ENCODE measurements around the gene TMPRSS11B.
"Not testable (repeated sequence)": the region's sequence is repeated elsewhere in the genome, so short reads cannot be mapped to it uniquely, and the experiment has no call there.

The TMPRSS11B gene

GRCh38 chr4:68245594-68245993, at the start of gene TMPRSS11B:
TSS of gene TMPRSS11B (minus strand) at chr4:68245694. CDS start at chr4:68245558, 136 bp downstream.
- no peak for DNase-seq (ENCODE audit: low spot score)

- no peak for DNase-seq (ENCODE audit: low spot score)
These were observed 45.8 kb upstream of the TMPRSS11B start for GRCh38 chr4:68291256-68291655.

- no peak for DNase-seq (ENCODE audit: low spot score)
These were observed 42.9 kb upstream of the TMPRSS11B start for GRCh38 chr4:68288393-68288740.

DNA sequence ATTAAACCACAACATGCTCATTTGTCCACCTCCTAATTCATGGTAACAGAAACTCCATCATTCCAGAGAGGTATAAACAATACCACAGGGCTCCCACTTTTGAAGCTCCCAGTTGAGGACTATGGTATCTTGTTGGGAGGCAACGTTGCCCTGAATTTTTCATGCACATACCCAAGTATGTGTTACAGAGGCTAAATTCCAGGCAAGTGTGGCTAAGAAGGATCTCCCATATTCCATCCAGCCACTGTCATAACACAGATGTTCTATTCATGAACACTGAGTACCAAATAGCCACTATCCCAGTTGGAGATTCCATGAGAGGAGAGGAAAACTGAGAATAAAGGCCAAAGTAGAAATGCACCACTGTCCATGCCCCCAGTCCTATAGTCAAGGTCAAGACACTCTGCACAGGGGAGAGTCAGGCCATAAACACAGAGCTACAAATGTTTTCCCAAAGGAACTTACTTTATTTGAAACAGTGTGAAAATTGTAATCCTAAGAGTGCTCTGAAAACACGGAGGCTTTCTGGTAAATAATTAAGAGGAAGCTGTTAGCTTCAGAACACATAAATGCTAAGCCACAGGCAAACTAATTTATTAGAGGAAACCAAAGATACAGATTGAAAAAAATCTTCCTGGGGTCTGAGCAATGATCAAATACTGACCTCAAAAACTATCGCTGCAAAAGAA, 42.4 kb upstream of the TMPRSS11B start:
- no peak for DNase-seq (ENCODE audit: low spot score)

DNA sequence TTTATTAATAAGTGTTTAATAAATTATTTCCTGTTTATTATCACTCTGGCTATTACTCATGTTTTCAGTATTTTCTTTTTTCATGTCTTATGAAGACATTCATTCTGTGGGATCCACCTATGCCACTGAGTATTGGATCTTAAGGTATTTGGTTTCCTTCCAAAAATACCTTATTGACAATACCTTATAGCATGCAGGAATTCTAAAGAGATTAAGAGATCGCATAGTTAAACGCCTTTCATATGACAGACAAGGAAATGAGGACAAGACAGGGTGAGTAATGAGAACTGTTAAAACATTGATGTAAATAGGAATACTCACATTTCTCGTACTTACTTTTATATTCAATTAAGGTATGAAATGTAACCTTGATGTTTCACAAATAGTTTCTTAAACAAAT, 38.2 kb upstream of the TMPRSS11B start:
- no peak for DNase-seq (ENCODE audit: low spot score)

DNA sequence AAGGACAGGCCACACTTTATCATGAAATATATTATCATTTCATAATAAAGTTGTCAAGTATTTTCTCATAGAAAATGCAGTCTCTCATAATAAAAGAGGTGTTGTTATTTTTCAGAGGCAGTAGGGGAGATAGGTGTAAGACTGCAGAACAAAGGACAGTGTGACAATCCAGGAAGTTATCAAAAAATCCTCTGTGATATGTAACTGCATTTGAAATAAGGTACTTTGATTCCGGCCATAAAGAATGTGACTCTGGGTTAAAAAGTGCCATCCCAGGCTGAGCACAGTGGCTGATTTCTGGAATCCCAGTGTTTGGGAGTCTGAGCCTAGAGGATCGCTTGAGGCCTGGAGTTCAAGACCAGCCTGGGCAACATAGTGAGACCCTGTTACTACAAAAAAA, 37.6 kb upstream of the TMPRSS11B start:
- no peak for DNase-seq (ENCODE audit: low spot score)

GRCh38 chr4:68281796-68282740, 36.6 kb upstream of the TMPRSS11B start:
- not testable (repeated sequence) for DNase-seq (ENCODE audit: low spot score)

DNA sequence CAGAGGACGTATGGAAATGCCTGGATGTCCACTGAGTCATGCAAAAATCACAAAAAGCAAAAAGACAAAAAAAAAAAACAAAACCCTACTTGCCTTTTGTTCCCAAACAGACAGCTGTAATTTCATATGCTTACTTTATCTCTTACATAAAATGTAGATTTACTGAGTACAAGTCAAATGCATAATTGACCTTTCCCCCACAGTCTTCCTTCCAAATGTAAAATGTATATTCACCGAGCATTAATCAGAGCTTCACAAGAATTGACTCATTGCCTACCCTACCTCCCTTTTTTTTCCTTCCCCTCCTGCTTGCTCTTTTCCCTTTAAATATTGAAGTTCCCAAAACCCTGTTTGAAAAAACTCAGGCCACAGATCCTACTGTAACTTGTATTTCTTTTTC, 32.5 kb upstream of the TMPRSS11B start:
- no peak for DNase-seq (ENCODE audit: low spot score)

GRCh38 chr4:68277627-68278026, 32.1 kb upstream of the TMPRSS11B start:
- DNase-seq (ENCODE audit: low spot score) = no peak

DNA sequence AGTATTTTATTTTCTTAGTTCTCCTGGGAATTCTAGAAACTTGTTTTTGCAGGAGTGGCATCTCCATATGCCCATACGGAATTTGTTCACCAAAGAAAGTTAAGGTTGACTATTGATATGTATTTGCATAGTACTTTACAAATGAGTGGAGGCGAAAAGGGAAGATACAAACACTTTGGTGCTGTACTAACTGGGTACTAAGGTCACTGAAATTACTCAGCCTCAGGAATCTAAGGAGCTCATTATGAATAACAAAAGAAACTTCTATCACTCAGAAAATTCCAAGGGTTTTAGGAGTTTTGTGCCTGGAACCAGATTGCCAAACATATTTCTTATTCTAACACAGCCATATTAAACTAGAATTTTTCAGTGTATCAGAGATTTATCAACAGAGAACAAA, 27.4 kb upstream of the TMPRSS11B start:
- no peak for DNase-seq (ENCODE audit: low spot score)

DNA sequence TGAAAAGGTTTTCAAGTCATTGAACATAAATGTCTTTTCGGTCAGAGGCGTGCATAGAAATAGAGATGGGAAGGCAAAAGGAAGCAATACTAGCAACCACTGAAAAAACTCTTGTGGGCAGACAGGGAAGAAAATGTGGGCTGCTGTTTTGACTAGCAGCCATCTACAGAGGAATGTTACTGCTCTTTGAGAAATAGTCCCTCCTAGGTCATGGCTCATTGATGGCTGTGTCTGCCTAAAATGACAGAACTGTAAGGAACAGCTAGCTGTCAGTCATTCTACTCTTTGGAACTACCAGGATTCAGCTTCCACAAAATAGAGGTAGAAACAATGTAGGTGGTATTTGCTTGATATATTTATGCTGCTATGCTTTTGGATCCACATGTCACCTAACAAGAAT, 26.9 kb upstream of the TMPRSS11B start:
- no peak for DNase-seq (ENCODE audit: low spot score)

DNA sequence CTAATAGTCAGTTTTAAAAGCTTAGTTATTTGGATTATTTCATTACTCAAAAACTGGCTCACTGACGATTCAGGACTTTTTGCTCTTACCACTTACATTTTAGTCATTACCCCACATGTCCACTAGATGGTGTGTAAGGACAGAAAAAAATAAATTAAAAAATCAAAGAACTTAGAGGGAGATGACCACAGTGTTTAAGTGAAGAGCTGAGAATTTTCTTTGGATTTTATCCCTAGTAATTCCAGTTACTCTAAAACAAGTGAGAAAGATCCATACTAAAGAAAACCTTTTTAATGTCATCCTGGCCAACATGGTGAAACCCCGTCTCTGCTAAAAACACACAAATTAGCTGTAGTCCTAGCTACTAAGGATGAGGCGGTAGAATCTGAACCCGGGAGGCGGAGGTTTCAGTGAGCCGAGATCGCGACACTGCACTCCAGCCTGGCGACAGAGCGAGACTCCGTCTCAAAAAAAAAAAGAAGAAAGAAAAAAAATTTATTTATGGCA, 26.4 kb upstream of the TMPRSS11B start:
- peak; percentile 36 for DNase-seq (ENCODE audit: low spot score)

- no peak for DNase-seq (ENCODE audit: low spot score)
These were observed 22.0 kb upstream of the TMPRSS11B start for GRCh38 chr4:68267433-68267944.

DNA sequence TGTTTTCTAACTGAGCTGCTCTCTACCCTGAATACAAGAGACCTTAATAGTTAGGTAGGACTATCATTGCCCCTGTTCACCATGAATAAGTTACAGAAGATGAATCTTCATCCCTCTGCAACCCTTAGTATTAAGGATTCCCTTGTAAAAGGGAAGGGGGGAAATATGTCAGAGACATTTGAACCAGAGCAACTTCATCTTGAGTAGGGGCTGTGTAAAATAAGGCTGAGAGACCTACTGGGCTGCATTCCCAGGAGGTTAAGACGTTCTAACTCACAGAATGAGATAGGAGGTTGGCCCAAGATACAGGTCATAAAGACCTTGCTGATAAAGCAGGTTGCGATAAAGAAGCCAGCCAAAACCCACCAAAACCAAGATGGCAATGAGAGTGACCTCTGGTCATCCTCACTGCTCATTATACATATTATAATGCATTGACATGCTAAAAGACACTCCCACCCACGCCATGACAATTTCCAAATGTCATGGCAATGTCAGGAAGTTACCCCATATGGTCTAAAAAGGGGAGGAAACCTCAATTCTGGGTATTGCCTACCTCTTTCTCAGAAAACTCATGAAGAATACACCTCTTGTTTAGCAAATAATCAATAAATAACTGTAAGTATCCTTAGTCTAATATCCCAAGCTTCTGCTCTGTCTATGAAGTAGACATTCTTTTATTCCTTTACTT, 19.5 kb upstream of the TMPRSS11B start:
- no peak for DNase-seq (ENCODE audit: low spot score)

DNA sequence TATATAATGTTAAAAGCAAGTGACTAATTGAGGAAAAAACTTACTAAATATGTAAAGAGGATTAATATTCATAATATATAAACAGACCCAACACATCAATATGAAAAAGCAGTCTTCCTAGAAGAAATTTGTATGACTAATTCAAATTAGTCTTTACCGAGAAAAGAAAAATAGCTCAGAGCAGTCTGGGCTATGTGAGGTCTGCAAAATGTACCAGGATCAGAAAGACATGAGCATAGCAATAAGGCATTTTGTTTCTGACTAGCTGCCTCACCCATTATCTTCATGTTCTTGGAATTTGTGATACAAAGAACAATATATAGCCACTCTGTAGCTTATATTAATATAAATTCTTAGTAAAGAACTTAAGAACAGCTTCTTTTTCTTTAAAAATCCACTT, 13.7 kb upstream of the TMPRSS11B start:
- DNase-seq (ENCODE audit: low spot score) = no peak

- no peak for DNase-seq (ENCODE audit: low spot score)
These were observed 12.2 kb upstream of the TMPRSS11B start for GRCh38 chr4:68257719-68258118.

DNA sequence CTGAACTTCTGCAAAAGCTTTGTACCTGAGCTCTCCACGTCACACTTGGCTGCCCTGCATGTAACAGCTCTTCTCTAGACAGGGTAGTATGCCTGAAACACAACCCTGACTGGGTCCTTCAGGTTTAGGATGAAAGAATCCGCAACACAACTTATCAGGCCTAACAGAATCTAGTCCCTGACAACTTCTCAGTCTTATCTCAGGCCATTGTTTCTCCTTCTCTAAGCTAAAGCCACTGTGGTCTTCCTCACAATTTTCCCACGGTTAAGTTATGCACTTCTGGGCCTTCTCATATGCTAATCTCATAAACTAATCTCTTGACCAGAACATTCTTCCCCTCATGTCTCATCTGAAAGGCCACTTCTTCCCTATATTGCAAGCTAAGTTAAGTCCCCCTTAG, 10.8 kb upstream of the TMPRSS11B start:
- DNase-seq (ENCODE audit: low spot score) = no peak

DNA sequence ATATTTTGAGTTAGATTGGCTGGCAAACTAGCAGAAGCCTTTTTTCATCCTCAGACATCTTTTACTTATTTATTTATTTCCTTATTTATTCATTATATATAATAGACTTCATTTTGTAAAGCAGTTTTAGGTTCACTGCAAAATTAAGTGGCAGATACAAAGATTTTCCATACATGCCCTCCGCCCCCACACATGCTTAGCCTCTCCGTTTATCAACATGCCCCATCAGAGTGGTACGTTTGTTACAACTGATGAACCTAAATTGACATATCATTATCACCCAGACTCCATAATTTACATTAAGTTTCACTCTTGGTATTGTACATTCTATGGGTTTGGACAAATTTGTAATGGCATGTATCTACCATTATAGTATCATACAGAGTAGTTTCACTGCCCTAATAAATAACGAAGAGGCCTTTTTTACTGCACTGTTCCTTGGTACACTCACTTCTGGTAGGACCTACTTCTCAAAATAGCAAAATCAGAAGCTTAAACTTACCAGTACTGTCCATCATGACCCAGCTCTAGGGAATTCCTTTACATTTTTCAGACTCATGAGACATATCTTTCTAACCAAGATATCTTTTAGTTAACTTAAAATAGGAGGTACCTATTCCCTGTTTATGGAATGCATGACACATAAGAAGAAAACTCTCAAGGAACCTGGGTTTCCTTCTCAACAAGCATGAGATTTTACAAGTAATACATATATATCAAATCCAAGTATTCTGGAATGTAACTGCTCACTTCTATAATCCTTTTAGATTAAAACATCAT, 4.8 kb upstream of the TMPRSS11B start:
- no peak for DNase-seq (ENCODE audit: low spot score)

- no peak for DNase-seq (ENCODE audit: low spot score)
These were observed 3.9 kb upstream of the TMPRSS11B start for GRCh38 chr4:68249434-68249833.

GRCh38 chr4:68240620-68241019, 4.9 kb downstream of the TMPRSS11B start:
- no peak for DNase-seq (ENCODE audit: low spot score)

- no peak for DNase-seq (ENCODE audit: low spot score)
These were observed 16.9 kb downstream of the TMPRSS11B start for GRCh38 chr4:68228568-68228967.

DNA sequence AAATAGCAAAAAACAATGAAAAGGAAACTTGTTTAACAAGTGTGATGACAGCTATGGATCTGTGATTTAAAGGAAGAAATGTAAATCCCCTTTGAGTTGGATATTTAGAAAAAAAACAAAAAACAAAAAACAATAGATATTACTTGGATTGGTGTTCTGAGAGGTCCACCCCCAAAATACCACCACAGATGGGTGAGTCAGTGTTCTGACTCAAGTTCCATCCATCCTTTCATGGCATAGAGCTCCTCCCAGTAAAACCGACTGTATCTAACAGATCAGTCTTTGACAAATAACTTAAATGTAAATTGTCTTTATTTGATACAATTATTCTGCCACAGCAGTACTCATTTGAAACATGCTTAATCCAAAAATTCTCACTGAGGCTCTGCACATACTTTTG, 27.4 kb downstream of the TMPRSS11B start:
- DNase-seq (ENCODE audit: low spot score) = no peak

All from AG08396 (cell line).